H1 (cell line): ENCODE measurements around the gene GPATCH2L.

Experiments
- BRCA1 ChIP-seq: IDR thresholded peaks from 2 replicates; pipeline ENCODE4 v1.6.1; 2012; ENCODE audit warnings: low read depth, low read length, improper control_type of control experiment
- CTCF ChIP-seq, 3 experiments: IDR thresholded peaks; 1 replicate in 2 of 3; 2 replicates in 1 of 3; pipeline versions ENCODE4 v1.5.1 to v1.6.1; 2011; ENCODE audit warnings: low read length in 3 of 3, mild to moderate bottlenecking in 3 of 3, inconsistent platforms in 2 of 3, low read depth in 1 of 3, moderate library complexity in 1 of 3; ENCODE audit not compliant: insufficient read depth in 1 of 3; ENCODE audit errors: control extremely low read depth in 1 of 3
- EZH2 ChIP-seq: fragments of 200-600 bp; sonication (generic); IDR thresholded peaks from 2 replicates; pipeline ENCODE4 v1.7.1; 2012; ENCODE audit warnings: low read depth, mild to moderate bottlenecking, moderate library complexity, low read length, inconsistent platforms; ENCODE audit not compliant: severe bottlenecking
- NRF1 ChIP-seq: IDR thresholded peaks from 2 replicates; pipeline ENCODE4 v1.6.1; 2011; ENCODE audit warnings: mild to moderate bottlenecking, low read depth, low read length, improper control_type of control experiment
- POLR2A ChIP-seq, 2 experiments: IDR thresholded peaks; 1 replicate in 1 of 2; 2 replicates in 1 of 2; pipeline ENCODE4 v1.6.1; 2011; ENCODE audit warnings: low read depth in 2 of 2, low read length in 2 of 2, mild to moderate bottlenecking in 2 of 2; ENCODE audit errors: control extremely low read depth in 1 of 2
- POLR2AphosphoS5 ChIP-seq: IDR thresholded peaks from 2 replicates; pipeline ENCODE4 v1.6.1; 2011; ENCODE audit warnings: low read depth, low read length
- SRF ChIP-seq: IDR thresholded peaks from 2 replicates; pipeline ENCODE4 v1.6.1; 2011; ENCODE audit warnings: mild to moderate bottlenecking, low read depth, low read length, moderate library complexity
- SUZ12 ChIP-seq: fragments of 200-600 bp; sonication (generic); IDR thresholded peaks from 2 replicates; pipeline ENCODE4 v1.6.1; 2012; ENCODE audit warnings: mild to moderate bottlenecking, inconsistent platforms, low read length, moderate library complexity, mixed read lengths

DNA sequence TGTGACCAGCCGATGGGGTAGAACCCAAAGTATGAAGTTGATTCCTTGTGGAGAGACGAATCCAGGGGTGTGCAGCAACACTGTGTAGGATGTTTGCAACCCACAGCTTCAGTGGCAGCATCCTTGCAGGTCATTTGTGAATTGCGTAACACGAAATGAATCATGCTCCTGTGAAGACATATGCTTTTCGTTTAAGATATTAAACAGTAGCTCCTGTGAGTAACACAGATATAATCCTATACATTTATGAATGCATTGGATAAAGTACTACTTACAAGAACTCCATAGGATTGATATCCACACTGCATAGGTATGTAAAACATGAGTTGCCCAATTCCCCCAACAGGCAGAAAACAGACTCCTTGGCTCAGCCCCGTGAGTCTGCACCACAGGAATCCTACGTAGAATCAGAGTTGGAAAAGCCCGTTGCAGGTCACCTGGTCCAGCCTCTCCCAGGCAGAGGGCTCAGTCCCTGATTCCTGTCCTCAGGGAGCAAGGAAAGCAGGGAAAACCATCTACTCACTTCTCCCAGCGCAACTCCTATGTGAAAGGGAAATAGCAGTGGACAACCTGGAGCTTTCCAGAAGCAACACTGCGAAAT lies 75.8 kb downstream of the GPATCH2L start:
- TF ChIP-seq POLR2A (IDR thresholded peaks at IDR 0.05; ENCODE audit: control extremely low read depth in 1 of 2, low read depth in 2 of 2, low read length in 2 of 2) (no peak), BRCA1 (no peak), EZH2 (no peak), CTCF (IDR thresholded peaks at IDR 0.05; ENCODE audit: control extremely low read depth in 1 of 3, insufficient read depth in 1 of 3, low read depth in 1 of 3, low read length in 3 of 3) (no peak), SUZ12 (no peak), POLR2AphosphoS5 (no peak), NRF1 (no peak), SRF (no peak)
